H1 (cell line): ENCODE results near the gene C3. TPM values are rescaled to one million over a fixed set of nuclear protein-coding genes. Genes with fewer than 3 reads are reported as not detected.

ENCODE experiments used
- CTCF ChIA-PET: fragments of 300-600 bp; sonication (Branson Sonifier 250); formaldehyde crosslinking; loops from one replicate; lab custom pipeline; 2021; ENCODE audit not compliant: partially characterized antibody; lab: Charles Lee
- POLR2A ChIA-PET: fragments of 300-600 bp; sonication (Branson Sonifier 250); formaldehyde crosslinking; loops from one replicate; lab custom pipeline; 2021; ENCODE audit warnings: inconsistent platforms; ENCODE audit not compliant: partially characterized antibody; lab: Charles Lee
- DNase-seq, 2 experiments: peaks; one replicate each; pipeline versions ENCODE4 v3.0.0 to v3.0.0-alpha.2; 2010 to 2022; ENCODE audit warnings: low spot score in 2 of 2, low read depth in 1 of 2, mixed read lengths in 1 of 2
- FAIRE-seq: peaks from 2 replicates; lab custom pipeline; 2011; peaks lifted over from hg19 to GRCh38; lab: Jason Lieb, UNC
- H2AFZ ChIP-seq: 2 replicates; pipeline ENCODE4 v1.8.1; 2012; ENCODE audit warnings: low read length, inconsistent platforms
- H2AK5ac ChIP-seq: 2 replicates; pipeline ENCODE4 v1.6.1; 2013; ENCODE audit warnings: low read depth, low read length
- H2BK120ac ChIP-seq: replicated peaks from 2 replicates; pipeline ENCODE3; 2013; ENCODE audit warnings: low read depth, low read length, inconsistent platforms
- H2BK12ac ChIP-seq: 2 replicates; pipeline ENCODE4 v1.6.1; 2013; ENCODE audit warnings: low read depth, low read length
- H2BK15ac ChIP-seq: 2 replicates; pipeline ENCODE4 v1.6.1; 2013; ENCODE audit warnings: low read length
- H2BK20ac ChIP-seq: 2 replicates; pipeline ENCODE4 v1.6.1; 2013; ENCODE audit warnings: low read length
- H2BK5ac ChIP-seq: 2 replicates; pipeline ENCODE4 v1.6.1; 2013; ENCODE audit warnings: low read depth, low read length
- H3K14ac ChIP-seq: 2 replicates; pipeline ENCODE4 v1.6.1; 2013; ENCODE audit warnings: inconsistent platforms; ENCODE audit not compliant: insufficient read length
- H3K18ac ChIP-seq: 2 replicates; pipeline ENCODE4 v1.6.1; 2013; ENCODE audit warnings: low read length; ENCODE audit errors: extremely low read depth
- H3K23ac ChIP-seq: 2 replicates; pipeline ENCODE4 v1.6.1; 2013; ENCODE audit warnings: inconsistent platforms; ENCODE audit not compliant: insufficient read length
- H3K23me2 ChIP-seq: 2 replicates; pipeline ENCODE4 v1.6.1; 2013; ENCODE audit warnings: low read depth, low read length
- H3K27ac ChIP-seq: 2 replicates; pipeline ENCODE4 v1.6.1; 2011; ENCODE audit warnings: low read depth, low read length, inconsistent platforms
- H3K27me3 ChIP-seq, 4 experiments: replicated peaks in 1 of 4; 1 replicate in 1 of 4; 2 replicates in 3 of 4; pipeline versions ENCODE4 v1.6.1 to v1.8.1; 2011 to 2013; ENCODE audit warnings: low read length in 3 of 4, mild to moderate bottlenecking in 3 of 4, inconsistent platforms in 2 of 4, mixed read lengths in 2 of 4, moderate library complexity in 1 of 4; ENCODE audit not compliant: control insufficient read depth in 3 of 4, insufficient read depth in 3 of 4; ENCODE audit errors: extremely low read depth in 1 of 4
- H3K36me3 ChIP-seq, 4 experiments: 2 replicates each; pipeline versions ENCODE4 v1.6.1 to v1.8.1; 2011 to 2013; ENCODE audit warnings: mild to moderate bottlenecking in 4 of 4, low read length in 3 of 4, moderate library complexity in 2 of 4, control low read depth in 1 of 4, inconsistent platforms in 1 of 4; ENCODE audit not compliant: insufficient read depth in 4 of 4, control insufficient read depth in 2 of 4
- H3K4ac ChIP-seq: replicated peaks from 2 replicates; pipeline ENCODE3; 2013; ENCODE audit warnings: low read length, low read depth, mixed read lengths, inconsistent platforms; ENCODE audit not compliant: insufficient read length
- H3K4me1 ChIP-seq, 4 experiments: replicated peaks in 1 of 4; 1 replicate in 1 of 4; 2 replicates in 3 of 4; pipeline versions ENCODE4 v1.6.1 to v1.8.1; 2011 to 2013; ENCODE audit warnings: low read length in 3 of 4, inconsistent platforms in 2 of 4, mixed read lengths in 1 of 4; ENCODE audit not compliant: insufficient read depth in 4 of 4, control insufficient read depth in 3 of 4
- H3K4me2 ChIP-seq, 2 experiments: 2 replicates each; pipeline versions ENCODE4 v1.6.1 to v1.8.1; 2011 to 2013; ENCODE audit warnings: low read depth in 2 of 2, low read length in 2 of 2, control low read depth in 1 of 2, inconsistent platforms in 1 of 2, mild to moderate bottlenecking in 1 of 2; ENCODE audit not compliant: insufficient read depth in 1 of 2
- H3K4me3 ChIP-seq, 4 experiments: fragments of 200-600, 300-600 bp in 1 of 4; sonication (generic), shearing (Covaris generic), sonication (Bioruptor Twin) in 1 of 4; 2 replicates each; pipeline versions ENCODE4 v1.5.1 to v1.8.1; 2011 to 2016; ENCODE audit warnings: low read length in 4 of 4, low read depth in 3 of 4, control low read depth in 2 of 4, inconsistent platforms in 2 of 4, mild to moderate bottlenecking in 2 of 4, mixed read lengths in 1 of 4, moderate library complexity in 1 of 4; ENCODE audit not compliant: insufficient read depth in 2 of 4; ENCODE audit errors: extremely low read depth in 1 of 4
- H3K56ac ChIP-seq: replicated peaks from 2 replicates; pipeline ENCODE3; 2013; ENCODE audit warnings: low read depth, mild to moderate bottlenecking, mixed read lengths, low read length, inconsistent platforms; ENCODE audit not compliant: insufficient read length
- H3K79me1 ChIP-seq: 2 replicates; pipeline ENCODE4 v1.6.1; 2013; ENCODE audit warnings: low read depth, low read length, control low read depth
- H3K79me2 ChIP-seq, 2 experiments: 2 replicates each; pipeline versions ENCODE4 v1.6.1 to v1.8.1; 2012 to 2013; ENCODE audit warnings: low read length in 2 of 2, mild to moderate bottlenecking in 2 of 2, inconsistent platforms in 1 of 2; ENCODE audit not compliant: insufficient read depth in 2 of 2, control insufficient read depth in 1 of 2
- H3K9ac ChIP-seq, 4 experiments: replicated peaks in 1 of 4; 1 replicate in 1 of 4; 2 replicates in 3 of 4; pipeline versions ENCODE4 v1.6.1 to v1.8.1; 2011 to 2013; ENCODE audit warnings: low read depth in 3 of 4, low read length in 3 of 4, control low read depth in 2 of 4, mild to moderate bottlenecking in 2 of 4, moderate library complexity in 2 of 4, inconsistent platforms in 1 of 4; ENCODE audit errors: extremely low read depth in 1 of 4
- H3K9me3 ChIP-seq, 2 experiments: 2 replicates each; pipeline versions ENCODE4 v1.6.1 to v1.8.1; 2012 to 2013; ENCODE audit warnings: mild to moderate bottlenecking in 2 of 2, moderate library complexity in 2 of 2, control low read depth in 1 of 2, inconsistent platforms in 1 of 2, low read depth in 1 of 2, low read length in 1 of 2, mixed read lengths in 1 of 2; ENCODE audit not compliant: insufficient read depth in 2 of 2
- H4K20me1 ChIP-seq, 2 experiments: replicated peaks in 1 of 2; 2 replicates each; pipeline versions ENCODE3 to v1.8.1; 2011 to 2013; ENCODE audit warnings: inconsistent platforms in 2 of 2, low read length in 2 of 2, mild to moderate bottlenecking in 1 of 2; ENCODE audit not compliant: insufficient read depth in 2 of 2, control insufficient read depth in 1 of 2
- H4K5ac ChIP-seq: 2 replicates; pipeline ENCODE4 v1.6.1; 2013; ENCODE audit warnings: low read length, low read depth, mixed read lengths, inconsistent platforms; ENCODE audit not compliant: insufficient read length
- H4K8ac ChIP-seq: 2 replicates; pipeline ENCODE4 v1.8.0; 2013; ENCODE audit warnings: mild to moderate bottlenecking, moderate library complexity, low read length, inconsistent platforms; ENCODE audit not compliant: insufficient read depth; ENCODE audit errors: extremely low read depth
- H4K91ac ChIP-seq: replicated peaks from 2 replicates; pipeline ENCODE3; 2013; ENCODE audit warnings: low read length, mixed read lengths, inconsistent platforms; ENCODE audit not compliant: insufficient read length
- FOSL1 ChIP-seq: IDR thresholded peaks from 2 replicates; pipeline ENCODE4 v1.6.1; 2011; ENCODE audit warnings: mild to moderate bottlenecking, low read depth, low read length, moderate library complexity; ENCODE audit not compliant: insufficient read depth
- HDAC2 ChIP-seq, 2 experiments: fragments of 300-600 bp in 1 of 2; sonication (generic) in 1 of 2; IDR thresholded peaks; 2 replicates each; pipeline ENCODE4 v1.6.1; 2011 to 2012; ENCODE audit warnings: low read depth in 2 of 2, low read length in 2 of 2, mild to moderate bottlenecking in 2 of 2, moderate library complexity in 2 of 2, borderline replicate concordance in 1 of 2, inconsistent platforms in 1 of 2
- MAFK ChIP-seq: IDR thresholded peaks from 2 replicates; pipeline ENCODE4 v1.6.1; 2012; ENCODE audit warnings: low read depth, mild to moderate bottlenecking, improper control_type of control experiment, low read length
- POLR2AphosphoS5 ChIP-seq: IDR thresholded peaks from 2 replicates; pipeline ENCODE4 v1.6.1; 2011; ENCODE audit warnings: low read depth, low read length
- RAD21 ChIP-seq, 2 experiments: IDR thresholded peaks in 1 of 2; conservative IDR thresholded peaks in 1 of 2; 2 replicates each; pipeline ENCODE4 v1.6.1; 2011; ENCODE audit warnings: low read depth in 2 of 2, low read length in 2 of 2, improper control_type of control experiment in 1 of 2, inconsistent platforms in 1 of 2, mild to moderate bottlenecking in 1 of 2, moderate library complexity in 1 of 2
- SAP30 ChIP-seq: fragments of 300-600 bp; sonication (generic); IDR thresholded peaks from 2 replicates; pipeline ENCODE4 v1.7.1; 2012; ENCODE audit warnings: low read length, moderate library complexity, mild to moderate bottlenecking, inconsistent platforms; ENCODE audit not compliant: insufficient read depth, insufficient replicate concordance
- TCF12 ChIP-seq: IDR thresholded peaks from 2 replicates; pipeline ENCODE4 v1.6.1; 2011; ENCODE audit warnings: low read depth, mild to moderate bottlenecking, low read length
- YY1 ChIP-seq: IDR thresholded peaks from 2 replicates; pipeline ENCODE4 v1.6.1; 2011; ENCODE audit warnings: low read depth, mild to moderate bottlenecking, low read length
- WGBS, 2 experiments: shearing (Covaris generic) in 1 of 2; methylation state at CpG; one replicate each; pipeline versions ENCODE4 v1.1.6 to v1.1.7; 2013 to 2015; ENCODE audit warnings: low lambda C conversion rate in 2 of 2, mixed read lengths in 2 of 2, inconsistent platforms in 1 of 2, low coverage in 1 of 2, missing lambda C conversion rate in 1 of 2; ENCODE audit not compliant: insufficient replicate concordance in 2 of 2, insufficient coverage in 1 of 2, insufficient read length in 1 of 2; ENCODE audit errors: extremely low coverage in 1 of 2, missing lambda C conversion rate in 1 of 2; 5-methylcytosine and 5-hydroxymethylcytosine counted together
- polyA plus RNA-seq, 7 experiments: library from polyadenylated mRNA; depleted of rRNA in 3 of 7; stranded (reverse) in 5 of 7; unstranded in 2 of 7; fragments of >200 nt in 5 of 7; fragments of 200-250 nt in 2 of 7; gene quantifications; 1 replicate in 5 of 7; 2 replicates in 1 of 7; 4 replicates in 1 of 7; pipeline versions ENCODE4 v1.2.1 to v1.2.3, GENCODE V29; 2011 to 2013; ENCODE audit warnings: missing spikeins in 2 of 7, mixed read lengths in 2 of 7
- total RNA-seq: library from RNA; stranded (reverse); fragmentation: NEBNext Ultra II Directional; extraction: Animal tissue kit (Norgen Biotek cat#: 25700); gene quantifications from 2 replicates; pipeline ENCODE4 v1.2.1, GENCODE V29; 2021

Gene C3
- total and polyA plus RNA-seq, 2 of the 8 experiments (the other 6 are each of a cell fraction or from before 2014, with no cell fraction given): 6.4 to 12.8 TPM

GRCh38 chr19:6690160-6690885 is 30.1 kb downstream of the C3 start:
- Histone ChIP-seq H4K20me1 (no peaks in the 10 kb centered on the region), H3K14ac (no peak overlapping the region), H2AK5ac (no peak overlapping the region), H3K36me3 (no peaks in the 10 kb centered on the region), H2BK12ac (no peak overlapping the region), H2BK15ac (no peak overlapping the region), H3K9me3 (no peaks in the 10 kb centered on the region; a peak in 1 of 4 replicates), H3K27ac (no peak overlapping the region), H4K91ac (no peak overlapping the region), H3K4me1 (no peaks in the 10 kb centered on the region), H3K4me2 (no peak overlapping the region), H3K23me2 (no peaks in the 10 kb centered on the region), H3K56ac (no peak overlapping the region), H3K4ac (no peak overlapping the region), H4K5ac (no peak overlapping the region), H4K8ac (no peak overlapping the region), H2BK5ac (no peak overlapping the region), H3K18ac (no peak overlapping the region), H2AFZ (no peak overlapping the region), H3K4me3 (no peak overlapping the region), H3K9ac (no peak overlapping the region), H2BK20ac (no peak overlapping the region), H3K23ac (no peak overlapping the region), H3K79me2 (no peaks in the 10 kb centered on the region), H2BK120ac (no peak overlapping the region), H3K79me1 (no peaks in the 10 kb centered on the region), H3K27me3 (no peaks in the 10 kb centered on the region)
- ChIA-PET POLR2A (no interaction called here), CTCF (no interaction called here)
- WGBS, 2 experiments: 84% methylated on average over 11 of the region's 11 CpGs; no CpG with 5 or more reads in 1 of the 2 experiments
- FAIRE-seq (no peak), DNase-seq (no peak)
- TF ChIP-seq FOSL1 (no peak), RAD21 (IDR thresholded peaks at IDR 0.05 in 1 of 2, conservative IDR thresholded peaks at IDR 0.05 in 1 of 2; ENCODE audit: low read depth in 2 of 2, low read length in 2 of 2) (no peak), TCF12 (no peak), HDAC2 (IDR thresholded peaks at IDR 0.05; ENCODE audit: borderline replicate concordance in 1 of 2, low read depth in 2 of 2, low read length in 2 of 2) (no peak), YY1 (no peak), POLR2AphosphoS5 (no peak), SAP30 (no peak), MAFK (no peak)
